Naive thymus-derived CD8-positive, alpha-beta T cell (primary cell): ENCODE data around the gene GRIK4. TPM values are rescaled to one million over a fixed set of nuclear protein-coding genes. Genes with fewer than 3 reads are reported as not detected.

ENCODE experiments used
- ATAC-seq, 2 donors: fragments of 150-1000 bp; cut with Tn5 transposase in 1 of 2; sonication (Bioruptor Pico), chemical (Tn5 transposase) in 1 of 2; 1 replicate in 1 of 2; 2 replicates in 1 of 2; pipeline ENCODE4 v1.10.0; 2021; ENCODE audit warnings: mild to moderate bottlenecking in 2 of 2, moderate library complexity in 2 of 2
- POLR2A ChIA-PET: fragments of 350-600 bp; sonication (Branson Sonifier 250); formaldehyde crosslinking; loops from one replicate; lab custom pipeline; 2021; ENCODE audit warnings: antibody characterized with exemption; lab: Charles Lee
- DNase-seq, 10 donors: peaks; one replicate each; pipeline versions ENCODE4 v3.0.0 to v3.0.0-alpha.2; 2020 to 2022
- H3K27ac Mint-ChIP-seq, 10 donors: one replicate each; pipeline ENCODE4 v1.8.0; 2020 to 2022; ENCODE audit warnings: mild to moderate bottlenecking in 10 of 10, mixed read lengths in 10 of 10, moderate library complexity in 4 of 10, inconsistent platforms in 1 of 10
- H3K27me3 Mint-ChIP-seq, 5 donors: one replicate each; pipeline ENCODE4 v1.8.0; 2021 to 2022; ENCODE audit warnings: mixed read lengths in 5 of 5
- H3K36me3 Mint-ChIP-seq, 3 donors: one replicate each; pipeline ENCODE4 v1.8.0; 2020 to 2022; ENCODE audit warnings: mixed read lengths in 3 of 3, mild to moderate bottlenecking in 2 of 3, inconsistent platforms in 1 of 3
- H3K4me1 Mint-ChIP-seq, 4 donors: one replicate each; pipeline ENCODE4 v1.8.0; 2021 to 2022; ENCODE audit warnings: mixed read lengths in 4 of 4
- H3K4me3 Mint-ChIP-seq, 10 donors: one replicate each; pipeline ENCODE4 v1.8.0; 2020 to 2022; ENCODE audit warnings: mild to moderate bottlenecking in 10 of 10, mixed read lengths in 10 of 10, moderate library complexity in 6 of 10, inconsistent platforms in 1 of 10
- H3K9me3 Mint-ChIP-seq, 9 donors: one replicate each; pipeline ENCODE4 v1.8.0; 2020 to 2022; ENCODE audit warnings: mixed read lengths in 9 of 9, mild to moderate bottlenecking in 3 of 9, inconsistent platforms in 1 of 9, moderate library complexity in 1 of 9
- polyA plus RNA-seq, 3 donors: library from polyadenylated mRNA; unstranded; fragments of 300-500 nt; fragmentation: Illumina TruSeq; gene quantifications; one replicate each; pipeline ENCODE4 v1.2.3, GENCODE V29; 2021
- total RNA-seq, 8 experiments: library from RNA in 2 of 8; stranded (reverse) in 2 of 8; gene quantifications; one replicate each; pipeline ENCODE4 v1.2.3 and lab custom pipeline; 2021 to 2026

GRIK4 gene
- total and polyA plus RNA-seq, 5 experiments from 2014 or later, result not detected

GRCh38 chr11:120522021-120522420 lies 10.5 kb downstream of the GRIK4 start:
- ATAC-seq, result no peak
- Mint-ChIP-seq H3K9me3 (peaks cover 0 to 2% (median 0%) of the 10 kb centered on the region in 9 donors), H3K27ac (no peak overlapping the region), H3K4me3 (no peak overlapping the region), H3K4me1 (no peaks in the 10 kb centered on the region), H3K27me3 (peaks cover 5 to 51% (median 30%) of the 10 kb centered on the region in 5 donors), H3K36me3 (no peaks in the 10 kb centered on the region)
- DNase-seq, result no peak
- POLR2A ChIA-PET, result no interaction called here

- POLR2A ChIA-PET, result no interaction called here
- Mint-ChIP-seq H3K4me3 (no peak overlapping the region), H3K4me1 (no peaks in the 10 kb centered on the region), H3K27ac (no peak overlapping the region), H3K27me3 (peaks cover 5 to 45% (median 24%) of the 10 kb centered on the region in 5 donors), H3K9me3 (peaks cover 0 to 2% (median 0%) of the 10 kb centered on the region in 9 donors), H3K36me3 (no peaks in the 10 kb centered on the region)
- no peak for DNase-seq
- ATAC-seq, result no peak
Measured at GRCh38 chr11:120522736-120523135, 11.2 kb downstream of the GRIK4 start.

GRCh38 chr11:120523196-120523595 lies 11.6 kb downstream of the GRIK4 start:
- Mint-ChIP-seq H3K27me3 (peaks cover 5 to 41% (median 23%) of the 10 kb centered on the region in 5 donors), H3K9me3 (peaks cover 0 to 2% (median 0%) of the 10 kb centered on the region in 9 donors), H3K36me3 (no peaks in the 10 kb centered on the region), H3K4me3 (no peak overlapping the region), H3K27ac (no peak overlapping the region), H3K4me1 (no peaks in the 10 kb centered on the region)
- DNase-seq (no peak), ATAC-seq (no peak)
- POLR2A ChIA-PET, result no interaction called here

GRCh38 chr11:120524536-120525085 lies 13.1 kb downstream of the GRIK4 start:
- Mint-ChIP-seq H3K4me3 (no peak overlapping the region), H3K36me3 (peaks cover 0 to 5% (median 0%) of the 10 kb centered on the region in 3 donors), H3K4me1 (no peaks in the 10 kb centered on the region), H3K27ac (no peak overlapping the region), H3K27me3 (peaks cover 5 to 45% (median 30%) of the 10 kb centered on the region in 5 donors), H3K9me3 (peaks cover 0 to 11% (median 2%) of the 10 kb centered on the region in 9 donors)
- POLR2A ChIA-PET, result no interaction called here
- no peak for ATAC-seq
- DNase-seq, result no peak

- DNase-seq (peak in 1 of 10 donors; percentile 44), ATAC-seq (no peak)
- POLR2A ChIA-PET, result no interaction called here
- peaks cover 0 to 5% (median 0%) of the 10 kb centered on the region in 3 donors for H3K36me3 Mint-ChIP-seq
- H3K27me3 Mint-ChIP-seq, result peaks cover 5 to 46% (median 29%) of the 10 kb centered on the region in 5 donors
- no peak overlapping the region for H3K4me3 Mint-ChIP-seq
- no peaks in the 10 kb centered on the region for H3K4me1 Mint-ChIP-seq
- peaks cover 0 to 13% (median 2%) of the 10 kb centered on the region in 9 donors for H3K9me3 Mint-ChIP-seq
- no peak overlapping the region for H3K27ac Mint-ChIP-seq
Measured at GRCh38 chr11:120525261-120526171, 14.0 kb downstream of the GRIK4 start.

- no peak overlapping the region for H3K4me3 Mint-ChIP-seq
- DNase-seq (peak in 1 of 10 donors; percentile 11), ATAC-seq (no peak)
- peaks cover 6 to 47% (median 29%) of the 10 kb centered on the region in 5 donors for H3K27me3 Mint-ChIP-seq
- H3K27ac Mint-ChIP-seq, result no peak overlapping the region
- peaks cover 0 to 13% (median 2%) of the 10 kb centered on the region in 9 donors for H3K9me3 Mint-ChIP-seq
- POLR2A ChIA-PET, result no interaction called here
- no peaks in the 10 kb centered on the region for H3K4me1 Mint-ChIP-seq
- H3K36me3 Mint-ChIP-seq, result peaks cover 0 to 5% (median 0%) of the 10 kb centered on the region in 3 donors
Measured at GRCh38 chr11:120526241-120526640, 14.7 kb downstream of the GRIK4 start.

- no peak for ATAC-seq
- POLR2A ChIA-PET, result no interaction called here
- Mint-ChIP-seq H3K27ac (no peak overlapping the region), H3K9me3 (peaks cover 0 to 13% (median 2%) of the 10 kb centered on the region in 9 donors), H3K4me3 (no peak overlapping the region), H3K36me3 (peaks cover 0 to 5% (median 0%) of the 10 kb centered on the region in 3 donors), H3K27me3 (peaks cover 6 to 39% (median 25%) of the 10 kb centered on the region in 5 donors), H3K4me1 (no peaks in the 10 kb centered on the region)
- DNase-seq, result peak in 1 of 10 donors; percentile 35
Measured at GRCh38 chr11:120527111-120527761, 15.7 kb downstream of the GRIK4 start.

- Mint-ChIP-seq H3K4me3 (no peak overlapping the region), H3K27ac (no peak overlapping the region), H3K27me3 (peaks cover 7 to 41% (median 32%) of the 10 kb centered on the region in 5 donors), H3K36me3 (peaks cover 0 to 5% (median 0%) of the 10 kb centered on the region in 3 donors), H3K9me3 (peaks cover 0 to 13% (median 0%) of the 10 kb centered on the region in 9 donors), H3K4me1 (no peaks in the 10 kb centered on the region)
- no peak for ATAC-seq
- no peak for DNase-seq
- POLR2A ChIA-PET, result no interaction called here
Measured at GRCh38 chr11:120528749-120529148, 17.2 kb downstream of the GRIK4 start.

- Mint-ChIP-seq H3K4me3 (no peak overlapping the region), H3K27ac (no peak overlapping the region), H3K36me3 (peaks cover 0 to 5% (median 0%) of the 10 kb centered on the region in 3 donors), H3K27me3 (peaks cover 9 to 43% (median 27%) of the 10 kb centered on the region in 5 donors), H3K9me3 (peaks cover 0 to 13% (median 0%) of the 10 kb centered on the region in 9 donors), H3K4me1 (no peaks in the 10 kb centered on the region)
- ATAC-seq (no peak), DNase-seq (no peak)
- POLR2A ChIA-PET, result no interaction called here
Measured at GRCh38 chr11:120529214-120529613, 17.7 kb downstream of the GRIK4 start.

- Mint-ChIP-seq H3K27ac (no peak overlapping the region), H3K36me3 (peaks cover 0 to 5% (median 0%) of the 10 kb centered on the region in 3 donors), H3K4me1 (no peaks in the 10 kb centered on the region), H3K9me3 (peaks cover 0 to 13% (median 0%) of the 10 kb centered on the region in 9 donors), H3K27me3 (peaks cover 10 to 43% (median 23%) of the 10 kb centered on the region in 5 donors), H3K4me3 (no peak overlapping the region)
- DNase-seq (no peak), ATAC-seq (no peak)
- POLR2A ChIA-PET, result no interaction called here
Measured at GRCh38 chr11:120529911-120530310, 18.4 kb downstream of the GRIK4 start.

GRCh38 chr11:120532082-120532831 lies 20.7 kb downstream of the GRIK4 start:
- H3K27me3 Mint-ChIP-seq, result peaks cover 10 to 38% (median 16%) of the 10 kb centered on the region in 5 donors
- H3K36me3 Mint-ChIP-seq, result peaks cover 0 to 5% (median 0%) of the 10 kb centered on the region in 3 donors
- no peak overlapping the region for H3K27ac Mint-ChIP-seq
- no peak for ATAC-seq
- no peaks in the 10 kb centered on the region for H3K4me1 Mint-ChIP-seq
- DNase-seq, result no peak
- H3K4me3 Mint-ChIP-seq, result no peak overlapping the region
- peaks cover 0 to 13% (median 0%) of the 10 kb centered on the region in 9 donors for H3K9me3 Mint-ChIP-seq
- POLR2A ChIA-PET, result no interaction called here

- peaks cover 0 to 5% (median 0%) of the 10 kb centered on the region in 3 donors for H3K36me3 Mint-ChIP-seq
- H3K4me3 Mint-ChIP-seq, result no peak overlapping the region
- no peak overlapping the region for H3K27ac Mint-ChIP-seq
- DNase-seq, result no peak
- no peaks in the 10 kb centered on the region for H3K4me1 Mint-ChIP-seq
- H3K27me3 Mint-ChIP-seq, result peaks cover 10 to 38% (median 16%) of the 10 kb centered on the region in 5 donors
- POLR2A ChIA-PET, result no interaction called here
- peaks cover 0 to 13% (median 0%) of the 10 kb centered on the region in 9 donors for H3K9me3 Mint-ChIP-seq
- no peak for ATAC-seq
Measured at GRCh38 chr11:120532832-120533196, 21.3 kb downstream of the GRIK4 start.
